Testis (tissue), 2 donors: ENCODE measurements around the gene CELF4.

Experiments used
- CTCF ChIP-seq, 3 experiments: fragments of 450-650 bp in 2 of 3; fragments of 200-600 bp in 1 of 3; sonication (generic) in 1 of 3; IDR thresholded peaks; one replicate each; pipeline ENCODE4 v1.5.1; 2016 to 2019; ENCODE audit warnings: antibody characterized with exemption in 3 of 3, mild to moderate bottlenecking in 2 of 3, moderate library complexity in 1 of 3
- POLR2A ChIP-seq: fragments of 450-650 bp; IDR thresholded peaks from one replicate; pipeline ENCODE4 v1.6.1; 2017; ENCODE audit warnings: antibody characterized with exemption, mild to moderate bottlenecking, moderate library complexity

GRCh38 chr18:37305066-37305465, 260.5 kb downstream of the CELF4 start:
- TF ChIP-seq CTCF (IDR thresholded peaks at IDR 0.05) (no peak), POLR2A (no peak)
